ENCODE measurements around the gene DGKH. TPM values are rescaled to one million over a fixed set of nuclear protein-coding genes. Genes with fewer than 3 reads are reported as not detected.

DGKH gene
- total RNA-seq, 1 experiment from 2014 or later: 9.2 TPM

- no peak overlapping the region for H3K4me2 ChIP-seq (ENCODE audit: low read length)
- RAD21 ChIA-PET (ENCODE audit: low non-redundant PET in 1 of 2, low total read pairs in 2 of 2, uncharacterized antibody in 2 of 2, unreplicated experiment in 2 of 2): no interaction called here
- H3K79me2 ChIP-seq (ENCODE audit: insufficient read depth, low read length): no peaks in the 10 kb centered on the region
- H2AFZ ChIP-seq (ENCODE audit: low read depth, low read length, poor library complexity, severe bottlenecking): no peak overlapping the region
- no peaks in the 10 kb centered on the region for H3K36me3 ChIP-seq (ENCODE audit: control insufficient read depth in 1 of 2, insufficient read depth in 2 of 2, low read length in 2 of 2)
- intact Hi-C loops (cut with micrococcal nuclease): no loop called here
- no peak overlapping the region for H3K9ac ChIP-seq (ENCODE audit: low read length)
- POLR2A ChIA-PET: no interaction called here
- H3K4me1 ChIP-seq (ENCODE audit: control insufficient read depth in 1 of 2, insufficient read depth in 2 of 2, low read length in 2 of 2): peaks cover 0 to 3% of the 10 kb centered on the region in 2 experiments; a peak in 1 of 4 replicates
- H3K27me3 ChIP-seq (ENCODE audit: insufficient read depth, low read length): no peaks in the 10 kb centered on the region
- no peak for ATAC-seq
- no peaks in the 10 kb centered on the region for H3K9me2 ChIP-seq (ENCODE audit: insufficient read depth)
- H3K4me3 ChIP-seq (replicated peaks in 1 of 2; ENCODE audit: low read depth in 1 of 2, low read length in 2 of 2): no peak overlapping the region
- CTCF ChIA-PET: no interaction called here
- DNase-seq (ENCODE audit: low read depth, low spot score): no peak
- no peaks in the 10 kb centered on the region for H3K9me3 ChIP-seq (ENCODE audit: control insufficient read depth in 1 of 2, insufficient read depth in 1 of 2, low read depth in 1 of 2, low read length in 2 of 2)
- TF ChIP-seq YY1 (IDR thresholded peaks at IDR 0.05; ENCODE audit: extremely low read depth, insufficient replicate concordance, low read depth, low read length) (no peak), ZFX (IDR thresholded peaks at IDR 0.05) (no peak), JUND (IDR thresholded peaks at IDR 0.05) (no peak), EGR1 (IDR thresholded peaks at IDR 0.05; ENCODE audit: low read depth) (no peak), POLR2A (IDR thresholded peaks at IDR 0.05; ENCODE audit: borderline replicate concordance, extremely low read depth, insufficient read depth, insufficient read length) (no peak), ATF3 (IDR thresholded peaks at IDR 0.05) (no peak), ZNF274 (IDR thresholded peaks at IDR 0.05; ENCODE audit: low read depth, low read length) (no peak)
- H3K27ac ChIP-seq (ENCODE audit: low read depth, low read length): no peak overlapping the region
- no TSS peak for BruUV-seq (replicated peaks)
- no peaks in the 10 kb centered on the region for H4K20me1 ChIP-seq (ENCODE audit: insufficient read depth)
These were observed 25.2 kb downstream of the DGKH start for GRCh38 chr13:42073683-42074082.

- no peaks in the 10 kb centered on the region for H3K79me2 ChIP-seq (ENCODE audit: insufficient read depth, low read length)
- no peak for ATAC-seq
These were observed 27.1 kb downstream of the DGKH start for GRCh38 chr13:42075517-42075916.

More at GRCh38 chr13:42075517-42075916, 27.1 kb downstream of the DGKH start:
- TF ChIP-seq SIN3A (IDR thresholded peaks at IDR 0.05; ENCODE audit: low read depth) (no peak), ZBTB33 (IDR thresholded peaks at IDR 0.05; ENCODE audit: extremely low read depth, insufficient replicate concordance, low read length) (no peak), EZH2 (IDR thresholded peaks at IDR 0.05) (no peak), ATF3 (IDR thresholded peaks at IDR 0.05) (no peak), JUND (IDR thresholded peaks at IDR 0.05) (no peak), POLR2A (IDR thresholded peaks at IDR 0.05; ENCODE audit: borderline replicate concordance, extremely low read depth, insufficient read depth, insufficient read length) (no peak), SP1 (IDR thresholded peaks at IDR 0.05; ENCODE audit: low read depth) (no peak), MAX (IDR thresholded peaks at IDR 0.05) (no peak)
- no TSS peak for BruUV-seq (replicated peaks)
- Histone ChIP-seq H4K20me1 (ENCODE audit: insufficient read depth) (no peaks in the 10 kb centered on the region), H3K4me1 (ENCODE audit: control insufficient read depth in 1 of 2, insufficient read depth in 2 of 2, low read length in 2 of 2) (peaks cover 0 to 3% of the 10 kb centered on the region in 2 experiments; a peak in 1 of 4 replicates), H3K4me3 (replicated peaks in 1 of 2; ENCODE audit: low read depth in 1 of 2, low read length in 2 of 2) (no peak overlapping the region), H3K27ac (ENCODE audit: low read depth, low read length) (no peak overlapping the region), H3K9me3 (ENCODE audit: control insufficient read depth in 1 of 2, insufficient read depth in 1 of 2, low read depth in 1 of 2, low read length in 2 of 2) (no peaks in the 10 kb centered on the region), H3K27me3 (ENCODE audit: insufficient read depth, low read length) (no peaks in the 10 kb centered on the region), H3K9me2 (ENCODE audit: insufficient read depth) (no peaks in the 10 kb centered on the region), H3K4me2 (ENCODE audit: low read length) (no peak overlapping the region), H2AFZ (ENCODE audit: low read depth, low read length, poor library complexity, severe bottlenecking) (no peak overlapping the region), H3K9ac (ENCODE audit: low read length) (no peak overlapping the region), H3K36me3 (ENCODE audit: control insufficient read depth in 1 of 2, insufficient read depth in 2 of 2, low read length in 2 of 2) (no peaks in the 10 kb centered on the region)
- intact Hi-C loops (cut with micrococcal nuclease): no loop called here
- ChIA-PET CTCF (no interaction called here), POLR2A (no interaction called here), RAD21 (ENCODE audit: low non-redundant PET in 1 of 2, low total read pairs in 2 of 2, uncharacterized antibody in 2 of 2, unreplicated experiment in 2 of 2) (no interaction called here)
- DNase-seq (ENCODE audit: low read depth, low spot score): no peak

Data from HCT116 (cell line).